ENCODE data around the gene MCTP1. TPM values are rescaled to one million over a fixed set of nuclear protein-coding genes. Genes with fewer than 3 reads are reported as not detected.

MCTP1 gene
- total RNA-seq, 1 experiment from 2014 or later, result 2.5 TPM

DNA sequence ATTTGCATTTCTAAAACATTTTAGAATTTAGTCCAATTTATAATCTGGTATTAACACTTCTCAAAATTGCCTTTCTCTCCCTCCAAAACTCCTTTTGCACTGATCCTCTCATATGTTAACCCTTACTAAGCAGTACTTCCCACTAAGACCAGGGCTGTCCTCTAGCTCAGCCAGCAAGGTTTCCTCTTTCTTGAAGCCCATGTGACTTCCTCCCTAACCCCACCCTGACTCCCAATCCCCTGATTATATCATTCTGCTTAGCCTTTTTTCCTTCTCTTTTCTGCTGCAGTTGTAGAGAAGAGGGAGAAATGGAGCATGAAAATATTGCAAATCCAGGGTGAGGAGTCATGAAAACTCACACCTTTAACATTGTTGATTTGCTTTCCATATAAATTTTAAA, 241.7 kb downstream of the MCTP1 start:
- Histone ChIP-seq H3K79me2 (ENCODE audit: insufficient read depth, low read length) (no peaks in the 10 kb centered on the region), H3K79me1 (ENCODE audit: insufficient read depth, low read depth, low read length, poor library complexity, severe bottlenecking) (no peaks in the 10 kb centered on the region), H3K4me2 (ENCODE audit: insufficient read depth, insufficient read length, low read length) (no peak overlapping the region), H2BK15ac (ENCODE audit: low read depth, low read length) (no peak overlapping the region), H3K18ac (ENCODE audit: insufficient read length, low read depth, low read length) (no peak overlapping the region), H2AFZ (ENCODE audit: low read length) (no peak overlapping the region), H2AK5ac (ENCODE audit: insufficient read length, low read length) (no peak overlapping the region), H3T11ph (ENCODE audit: low read length) (no peak overlapping the region), H3K4ac (ENCODE audit: low read depth, low read length) (no peak overlapping the region), H2BK5ac (ENCODE audit: insufficient read length, low read length) (no peak overlapping the region), H2BK120ac (ENCODE audit: low read depth, low read length, poor library complexity, severe bottlenecking) (no peak overlapping the region), H3K56ac (ENCODE audit: insufficient read length, low read depth, low read length) (no peak overlapping the region), H3K14ac (ENCODE audit: insufficient read depth, low read length) (no peak overlapping the region), H4K20me1 (ENCODE audit: control insufficient read depth, insufficient read depth, insufficient read length) (no peaks in the 10 kb centered on the region), H4K91ac (ENCODE audit: insufficient read length, low read depth, low read length) (no peak overlapping the region), H4K5ac (ENCODE audit: insufficient read length, low read depth, low read length) (no peak overlapping the region), H3K27ac (ENCODE audit: insufficient read length, low read depth, low read length) (no peak overlapping the region), H2BK20ac (ENCODE audit: low read depth, low read length, poor library complexity, severe bottlenecking) (no peak overlapping the region), H2BK12ac (ENCODE audit: insufficient read length, low read depth, low read length) (no peak overlapping the region), H3K9ac (ENCODE audit: extremely low read depth, insufficient read length, low read length) (no peak overlapping the region), H3K9me3 (ENCODE audit: control insufficient read depth, low read depth, low read length) (no peaks in the 10 kb centered on the region), H3K23ac (ENCODE audit: insufficient read length, low read depth, low read length) (no peak overlapping the region), H3K23me2 (ENCODE audit: insufficient read length, low read depth, low read length, poor library complexity, severe bottlenecking) (no peaks in the 10 kb centered on the region), H4K8ac (replicated peaks; ENCODE audit: insufficient read length, low read depth, low read length) (no peak overlapping the region), H3K4me1 (ENCODE audit: insufficient read depth, low read length) (no peaks in the 10 kb centered on the region), H3K27me3 (ENCODE audit: insufficient read depth, low read length) (no peaks in the 10 kb centered on the region)
- TF ChIP-seq CTCF (conservative IDR thresholded peaks at IDR 0.05), result no peak
- no peak overlapping the region for H3K4me3 Mint-ChIP-seq
- no peaks in the 10 kb centered on the region for H3K27me3 Mint-ChIP-seq (ENCODE audit: low read depth)
- H3K27ac Mint-ChIP-seq, result no peak overlapping the region
- H3K36me3 Mint-ChIP-seq (ENCODE audit: insufficient read depth in 1 of 3, low read depth in 3 of 3), result no peaks in the 10 kb centered on the region
- no peaks in the 10 kb centered on the region for H3K9me3 Mint-ChIP-seq
- no peak for DNase-seq
- H3K4me1 Mint-ChIP-seq, result peaks cover 5 to 8% of the 10 kb centered on the region in 2 experiments

All from H9 (cell line).